Parathyroid adenoma (tissue), 2 donors: ENCODE data around the gene LIN7C.

Experiments used
- H2AFZ ChIP-seq: fragments of 300-600 bp; sonication (generic); one replicate; pipeline ENCODE4 v1.7.0; 2017; ENCODE audit warnings: antibody characterized with exemption, mild to moderate bottlenecking
- H3K27ac ChIP-seq: fragments of 300-600 bp; sonication (generic); one replicate; pipeline ENCODE4 v1.7.0; 2017
- H3K27me3 ChIP-seq: fragments of 300-600 bp; sonication (generic); one replicate; pipeline ENCODE4 v1.7.0; 2017; ENCODE audit warnings: low read length; ENCODE audit not compliant: control insufficient read depth, insufficient read depth
- H3K36me3 ChIP-seq: fragments of 300-600 bp; sonication (generic); one replicate; pipeline ENCODE4 v1.7.0; 2017; ENCODE audit warnings: low read length; ENCODE audit not compliant: control insufficient read depth, insufficient read depth
- H3K4me1 ChIP-seq: fragments of 300-600 bp; sonication (generic); one replicate; pipeline ENCODE4 v1.7.0; 2017; ENCODE audit warnings: control low read depth
- H3K4me2 ChIP-seq: fragments of 300-600 bp; sonication (generic); one replicate; pipeline ENCODE4 v1.7.0; 2017; ENCODE audit warnings: low read length
- H3K4me3 ChIP-seq: fragments of 300-600 bp; sonication (generic); one replicate; pipeline ENCODE4 v1.7.0; 2017; ENCODE audit warnings: low read depth, low read length
- H3K79me2 ChIP-seq: fragments of 300-600 bp; sonication (generic); one replicate; pipeline ENCODE4 v1.7.0; 2017; ENCODE audit warnings: control low read depth
- H3K9ac ChIP-seq: fragments of 300-600 bp; sonication (generic); one replicate; pipeline ENCODE4 v1.7.0; 2017; ENCODE audit warnings: mild to moderate bottlenecking
- H3K9me3 ChIP-seq: fragments of 300-600 bp; sonication (generic); one replicate; pipeline ENCODE4 v1.7.0; 2017; ENCODE audit warnings: low read length; ENCODE audit not compliant: control insufficient read depth
- CTCF ChIP-seq: fragments of 300-600 bp; sonication (generic); IDR thresholded peaks from one replicate; pipeline ENCODE4 v1.7.0; 2017; ENCODE audit warnings: antibody characterized with exemption, mild to moderate bottlenecking
- donor health status: primary hyperparathyroidism.

Gene LIN7C

GRCh38 chr11:27470826-27471588 is 35.6 kb downstream of the LIN7C start:
- no peaks in the 10 kb centered on the region for H3K79me2 ChIP-seq
- H3K27ac ChIP-seq: no peak overlapping the region
- peak overlapping the region; percentile 52 for H3K4me3 ChIP-seq
- no peak overlapping the region for H3K9ac ChIP-seq
- H3K4me2 ChIP-seq: peak overlapping the region; percentile 73
- H3K36me3 ChIP-seq: no peaks in the 10 kb centered on the region
- peak overlapping the region; percentile 78 for H2AFZ ChIP-seq
- TF ChIP-seq CTCF: no peak
- no peaks in the 10 kb centered on the region for H3K9me3 ChIP-seq
- no peaks in the 10 kb centered on the region for H3K27me3 ChIP-seq
- H3K4me1 ChIP-seq: no peaks in the 10 kb centered on the region

- Histone ChIP-seq H3K9ac (no peak overlapping the region), H3K27ac (no peak overlapping the region), H3K9me3 (no peaks in the 10 kb centered on the region), H3K4me2 (no peak overlapping the region), H3K27me3 (no peaks in the 10 kb centered on the region), H3K36me3 (no peaks in the 10 kb centered on the region), H3K4me1 (no peaks in the 10 kb centered on the region), H3K79me2 (no peaks in the 10 kb centered on the region), H3K4me3 (no peak overlapping the region), H2AFZ (no peak overlapping the region)
- TF ChIP-seq CTCF: no peak
These were observed 36.4 kb downstream of the LIN7C start for GRCh38 chr11:27470166-27470565.

- Histone ChIP-seq H3K9me3 (no peaks in the 10 kb centered on the region), H3K36me3 (no peaks in the 10 kb centered on the region), H3K4me3 (no peak overlapping the region), H3K4me1 (no peaks in the 10 kb centered on the region), H3K27me3 (no peaks in the 10 kb centered on the region), H3K9ac (no peak overlapping the region), H3K4me2 (no peak overlapping the region), H3K79me2 (no peaks in the 10 kb centered on the region), H3K27ac (no peak overlapping the region), H2AFZ (no peak overlapping the region)
- TF ChIP-seq CTCF: no peak
These were observed 37.4 kb downstream of the LIN7C start for GRCh38 chr11:27468995-27469695.

GRCh38 chr11:27468209-27468994 is 38.2 kb downstream of the LIN7C start:
- H3K36me3 ChIP-seq: no peaks in the 10 kb centered on the region
- H3K79me2 ChIP-seq: no peaks in the 10 kb centered on the region
- no peak overlapping the region for H3K4me3 ChIP-seq
- H3K27ac ChIP-seq: no peak overlapping the region
- TF ChIP-seq CTCF: no peak
- H3K9me3 ChIP-seq: no peaks in the 10 kb centered on the region
- H3K4me2 ChIP-seq: no peak overlapping the region
- no peak overlapping the region for H2AFZ ChIP-seq
- H3K9ac ChIP-seq: no peak overlapping the region
- H3K27me3 ChIP-seq: no peaks in the 10 kb centered on the region
- H3K4me1 ChIP-seq: no peaks in the 10 kb centered on the region
